NCI-H2171 (cell line): ENCODE measurements around the gene GFRA1.
A peak's percentile ranks its signal among the peaks of the same experiment; 100 is the strongest.
"Not testable (repeated sequence)": the region's sequence is repeated elsewhere in the genome, so short reads cannot be mapped to it uniquely, and the experiment has no call there.

Source experiments
- DNase-seq: peaks from one replicate; lab custom pipeline; 2025; lab: John Stamatoyannopoulos, UW

The GFRA1 gene

DNA sequence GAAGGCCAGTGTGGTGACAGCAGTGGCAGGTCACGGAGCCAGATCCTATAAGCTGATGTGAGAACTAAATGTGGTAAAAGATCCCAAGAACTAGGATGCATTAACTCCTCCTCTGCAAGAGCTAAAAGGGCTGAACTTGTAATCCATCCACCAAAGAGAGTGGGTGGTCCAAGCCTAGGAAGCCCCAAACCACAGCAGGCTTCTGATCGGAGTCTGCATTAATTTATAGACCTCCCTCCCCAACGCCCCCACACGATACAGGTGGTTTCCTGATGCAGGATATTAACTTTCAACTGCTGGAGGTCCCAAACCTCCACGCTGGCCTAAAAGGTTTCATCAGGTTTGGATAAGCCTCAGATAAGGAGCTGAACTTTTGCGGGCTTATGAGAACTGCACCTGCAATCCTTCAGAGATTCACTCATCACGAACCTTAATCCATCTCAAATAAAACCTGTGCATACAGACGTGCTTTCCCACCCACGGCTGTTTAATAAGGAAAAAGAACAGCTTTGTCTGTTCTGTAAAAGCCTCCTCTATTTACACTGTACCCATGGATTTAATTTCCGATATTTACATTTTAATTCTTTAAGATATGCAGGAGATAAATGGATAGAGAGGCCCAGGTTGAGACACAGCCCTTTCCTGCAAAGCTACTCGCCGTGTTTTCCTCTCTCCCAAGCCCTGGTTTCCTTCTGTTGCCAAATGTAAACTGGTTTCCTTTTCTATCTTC lies 74.9 kb downstream of the GFRA1 start:
- DNase-seq: no peak

DNA sequence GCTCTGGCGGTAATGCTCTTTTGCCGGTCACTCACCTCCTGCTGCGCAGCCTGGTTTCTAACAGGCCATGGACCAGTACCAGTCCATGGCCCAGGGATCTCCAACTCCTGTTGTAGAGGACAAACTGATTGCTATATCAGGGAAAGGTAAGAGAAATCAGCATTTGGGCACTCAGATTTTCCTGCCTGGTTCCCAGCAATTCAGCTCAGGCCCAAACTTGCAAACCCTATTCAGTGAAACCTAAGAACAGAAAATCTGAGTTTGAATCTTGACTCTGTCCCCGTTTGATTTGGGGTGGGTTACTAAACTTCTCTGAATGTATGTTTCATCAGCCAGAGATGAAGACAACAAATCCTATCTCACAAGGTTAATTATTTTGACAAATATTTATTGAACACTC lies 77.4 kb downstream of the GFRA1 start:
- no peak for DNase-seq

DNA sequence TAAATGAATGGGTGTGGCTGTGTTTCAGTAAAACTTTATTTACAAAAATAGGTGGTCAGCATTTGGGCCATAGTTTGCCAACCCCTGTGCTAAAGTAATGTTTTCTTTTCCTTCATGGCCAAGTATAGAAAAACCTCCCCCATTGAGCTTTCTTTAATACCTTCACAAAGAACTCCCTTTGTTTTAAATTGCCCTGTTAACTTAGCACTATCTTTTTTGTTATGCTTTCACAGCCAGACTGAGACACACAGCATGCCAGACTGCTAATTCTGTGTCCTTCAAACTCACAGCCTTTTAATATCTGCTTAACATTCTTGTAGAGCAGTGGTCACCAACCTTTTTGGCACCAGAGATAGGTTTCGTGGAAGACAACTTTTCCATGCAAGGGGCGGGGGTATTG lies 78.0 kb downstream of the GFRA1 start:
- DNase-seq: no peak

GRCh38 chr10:116194061-116194460 lies 78.9 kb downstream of the GFRA1 start:
- DNase-seq: no peak

GRCh38 chr10:116190883-116191282 lies 82.1 kb downstream of the GFRA1 start:
- no peak for DNase-seq

- DNase-seq: no peak
These were observed 86.7 kb downstream of the GFRA1 start for GRCh38 chr10:116186273-116186672.

DNA sequence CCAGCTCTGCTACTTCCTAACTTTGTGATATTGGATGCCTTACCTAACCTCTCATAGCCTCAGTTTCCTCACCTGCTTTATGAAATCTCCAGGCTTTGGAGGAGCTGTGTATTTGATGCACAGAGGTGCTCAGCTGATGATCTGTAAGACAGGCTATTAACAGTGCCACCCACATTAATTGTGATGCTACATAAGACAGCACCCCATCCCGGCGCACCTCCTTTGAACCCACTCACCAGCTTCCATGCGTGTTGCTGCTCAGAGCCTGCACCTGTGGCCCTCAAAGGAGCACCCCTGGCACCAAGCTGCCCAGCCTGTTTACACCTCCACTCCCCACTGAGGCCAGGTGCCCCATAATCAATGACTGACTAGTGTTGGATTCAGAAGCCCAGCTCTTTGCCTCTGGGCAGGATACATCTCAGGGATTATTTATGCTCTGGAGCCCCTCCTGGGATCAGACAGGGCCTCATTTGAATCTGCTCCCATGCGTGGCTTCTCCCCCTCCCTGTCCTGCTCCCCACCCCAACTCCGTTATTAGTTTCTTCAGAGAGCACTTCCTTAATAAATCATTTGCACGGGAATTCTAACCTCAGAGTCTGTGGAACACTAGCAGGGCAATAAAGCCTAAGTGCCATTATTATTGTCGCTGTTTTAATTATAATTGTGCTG lies 87.7 kb downstream of the GFRA1 start:
- no peak for DNase-seq

- no peak for DNase-seq
These were observed 88.6 kb downstream of the GFRA1 start for GRCh38 chr10:116184512-116184794.

DNA sequence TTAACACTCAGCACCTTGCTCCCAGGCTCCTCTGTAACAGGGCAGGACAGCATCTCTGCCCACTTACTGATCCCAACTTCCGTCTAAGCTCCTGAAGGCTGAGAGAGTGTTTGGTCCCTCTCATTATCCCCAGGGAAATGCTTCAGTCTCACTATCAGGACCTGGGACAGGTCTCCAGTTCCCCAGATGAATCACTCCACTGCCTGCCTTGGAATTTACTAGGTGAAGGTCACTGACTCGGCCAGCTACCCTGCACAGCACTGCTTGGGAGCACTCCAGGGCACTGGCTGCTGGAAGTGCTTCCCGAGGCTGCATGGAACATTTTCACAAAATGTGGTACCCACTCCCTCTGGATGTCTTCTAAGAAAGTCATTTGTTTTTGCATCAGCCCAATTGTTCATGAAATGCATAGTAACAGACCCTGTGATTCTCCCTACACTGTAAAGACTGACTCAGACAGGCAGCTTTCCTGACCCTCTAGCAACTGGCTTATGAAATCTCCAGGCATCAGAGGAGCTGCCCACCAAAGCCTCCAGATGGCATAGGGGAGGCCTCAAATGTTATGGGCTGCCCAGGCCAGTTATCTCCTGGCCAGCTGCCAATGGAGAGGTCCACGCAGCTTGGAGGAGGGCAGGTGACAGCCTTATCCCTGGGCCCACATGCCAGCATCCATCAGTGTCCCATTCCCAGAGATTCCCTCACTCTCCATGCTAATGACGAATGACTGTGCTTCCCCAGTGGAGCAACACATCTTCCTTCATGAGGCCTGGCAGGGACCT lies 89.1 kb downstream of the GFRA1 start:
- no peak for DNase-seq

DNA sequence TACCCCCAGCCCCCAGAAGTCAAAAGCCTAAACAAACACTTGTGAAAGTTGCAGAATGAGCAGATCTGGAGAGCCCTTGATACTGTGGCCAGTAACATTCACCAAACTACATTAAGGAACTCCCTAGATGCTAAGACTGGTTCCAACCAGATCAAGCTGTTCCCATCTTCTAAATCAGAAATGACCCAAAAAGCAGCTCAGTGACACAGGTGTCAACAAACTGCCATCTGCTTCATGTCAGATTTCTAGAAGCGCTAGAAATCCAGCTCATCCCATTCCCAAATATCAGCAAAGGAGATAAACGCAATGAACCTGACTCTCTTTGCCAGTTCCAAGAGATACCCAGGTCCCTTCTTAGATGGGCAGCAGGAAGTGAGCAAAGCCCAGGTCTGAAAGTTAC lies 90.6 kb downstream of the GFRA1 start:
- DNase-seq: no peak

DNA sequence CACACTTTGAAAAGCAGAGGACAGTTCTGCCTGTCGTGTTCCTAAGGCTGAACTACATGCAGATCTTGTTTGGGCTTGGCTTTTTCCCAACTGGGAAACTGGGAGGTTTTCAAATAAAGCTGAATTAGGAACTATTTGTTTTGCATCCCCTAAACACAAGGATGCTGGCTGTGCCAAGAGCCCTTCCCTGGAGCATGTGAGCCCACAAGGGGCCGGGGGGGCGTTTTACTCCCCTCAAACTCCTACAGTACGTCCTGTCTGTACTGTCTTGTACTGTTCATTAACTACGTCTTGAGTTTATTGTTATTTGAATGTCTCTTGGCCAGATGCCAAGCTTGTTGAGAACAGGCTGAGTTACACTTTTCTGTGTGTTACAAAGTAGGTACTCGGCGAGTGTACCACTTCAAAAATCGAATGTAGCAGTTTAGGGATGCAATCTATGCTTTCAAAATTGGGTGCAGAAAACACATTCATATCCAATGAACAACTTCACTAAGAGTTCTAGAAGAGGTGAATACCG lies 94.9 kb downstream of the GFRA1 start:
- no peak for DNase-seq

DNA sequence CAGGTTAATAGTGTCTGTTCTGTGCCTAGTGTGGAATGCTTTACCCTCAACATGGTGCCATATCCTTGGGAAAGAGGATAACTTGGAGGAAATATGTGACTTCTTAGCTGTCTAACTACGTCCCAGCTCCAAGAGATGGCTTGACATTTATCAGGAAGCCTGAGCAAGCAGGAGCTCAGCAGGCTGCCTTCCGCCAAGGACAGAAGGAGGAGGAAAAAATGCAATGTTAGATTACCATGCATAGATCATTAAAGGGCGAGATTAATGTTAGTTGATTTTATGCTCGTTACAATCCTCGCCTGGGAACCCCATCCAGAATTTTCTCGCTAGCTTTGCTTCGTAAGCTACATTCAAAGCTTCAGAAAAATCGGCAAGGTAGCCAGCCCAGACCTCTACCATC lies 97.8 kb downstream of the GFRA1 start:
- no peak for DNase-seq

DNA sequence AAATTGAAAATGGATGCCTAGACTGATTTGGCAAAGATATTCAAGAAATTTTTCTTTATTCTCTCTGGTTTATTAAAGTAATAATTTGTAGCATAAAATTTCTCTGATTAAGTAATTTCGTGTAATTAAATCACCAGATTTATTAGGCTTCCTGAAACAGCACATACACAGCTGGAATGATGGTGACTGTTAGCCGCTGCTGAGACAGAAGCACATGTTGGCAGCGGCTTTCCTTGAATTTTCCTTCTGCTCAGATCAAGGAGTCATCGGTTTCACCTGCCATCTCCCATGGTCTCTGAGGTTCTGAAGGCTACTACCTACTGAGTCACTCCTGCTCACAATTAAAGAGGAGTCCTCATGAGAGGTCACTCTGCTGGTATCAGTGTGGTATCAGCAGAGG lies 101.5 kb downstream of the GFRA1 start:
- DNase-seq: no peak

DNA sequence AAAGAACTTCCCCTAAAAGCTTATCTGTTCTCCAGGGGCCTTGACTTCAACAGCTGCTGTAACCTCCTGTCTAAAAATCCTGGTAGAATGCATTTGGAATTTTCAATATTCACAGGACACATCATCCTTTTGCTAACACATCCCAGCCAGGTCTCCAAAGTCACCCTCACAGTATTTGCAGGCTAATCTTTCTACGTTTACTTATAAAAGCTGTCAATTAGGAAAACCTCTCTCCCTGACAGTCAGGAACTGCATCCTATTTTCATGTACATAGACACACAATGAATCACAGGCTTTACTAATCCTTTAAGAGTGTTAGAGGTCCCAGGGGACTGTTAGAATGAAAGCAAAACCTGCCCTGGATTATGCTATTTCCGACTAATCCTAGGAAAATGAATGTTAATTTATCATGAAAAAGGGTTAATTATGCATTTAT lies 102.2 kb downstream of the GFRA1 start:
- peak; percentile 29 for DNase-seq

DNA sequence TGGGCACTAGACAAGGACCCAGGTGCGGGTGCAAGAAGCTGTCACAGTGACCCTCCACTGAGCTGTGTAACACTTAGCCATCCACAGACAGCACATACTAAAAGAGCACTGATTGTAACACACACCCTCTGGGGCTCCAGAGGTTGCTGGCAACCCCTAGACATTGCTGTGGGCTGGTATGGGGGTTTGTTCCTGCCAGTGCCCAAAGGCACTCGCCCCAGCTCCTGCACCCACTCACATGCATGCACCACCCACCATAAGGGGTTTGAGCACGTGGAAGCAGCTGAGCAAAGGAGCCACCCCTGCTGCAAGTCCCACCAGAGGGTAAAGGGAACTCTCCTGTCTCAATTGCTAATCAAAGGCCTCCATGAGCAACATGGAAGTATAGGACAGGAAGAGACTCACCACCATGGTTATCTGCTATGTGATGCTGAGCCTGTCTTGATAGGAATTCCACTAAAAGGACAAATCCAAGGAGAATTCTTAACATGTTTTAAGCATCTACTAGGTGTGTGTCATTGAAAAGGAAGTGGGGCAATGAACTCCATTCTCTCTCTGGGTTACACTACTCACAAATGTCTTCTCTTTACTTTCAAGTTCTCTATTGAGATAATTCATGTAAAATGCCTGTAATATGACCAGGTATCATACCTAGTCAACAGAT lies 103.1 kb downstream of the GFRA1 start:
- no peak for DNase-seq

DNA sequence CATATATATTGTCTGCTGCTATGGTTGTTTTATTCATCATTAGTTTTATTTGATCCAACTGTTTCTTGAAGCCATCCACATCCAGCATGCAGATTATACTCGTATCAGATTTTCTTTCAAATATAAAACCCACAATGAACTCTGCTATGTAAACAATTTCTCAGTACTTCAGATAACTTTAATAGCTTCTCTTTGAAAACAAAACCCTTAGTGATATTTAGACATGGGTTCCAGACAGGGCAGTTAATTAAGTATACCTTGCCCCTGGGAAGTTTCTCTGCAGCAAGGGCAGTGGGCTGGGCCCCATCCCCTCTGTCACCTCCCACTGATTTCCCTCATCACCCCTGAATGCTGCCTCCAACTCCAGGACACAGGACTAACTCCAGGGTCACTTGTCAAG lies 104.3 kb downstream of the GFRA1 start:
- DNase-seq: no peak

GRCh38 chr10:116168329-116168728 lies 104.7 kb downstream of the GFRA1 start:
- DNase-seq: no peak

GRCh38 chr10:116165941-116166340 lies 107.1 kb downstream of the GFRA1 start:
- not testable (repeated sequence) for DNase-seq

- DNase-seq: no peak
These were observed 108.7 kb downstream of the GFRA1 start for GRCh38 chr10:116164291-116164690.

DNA sequence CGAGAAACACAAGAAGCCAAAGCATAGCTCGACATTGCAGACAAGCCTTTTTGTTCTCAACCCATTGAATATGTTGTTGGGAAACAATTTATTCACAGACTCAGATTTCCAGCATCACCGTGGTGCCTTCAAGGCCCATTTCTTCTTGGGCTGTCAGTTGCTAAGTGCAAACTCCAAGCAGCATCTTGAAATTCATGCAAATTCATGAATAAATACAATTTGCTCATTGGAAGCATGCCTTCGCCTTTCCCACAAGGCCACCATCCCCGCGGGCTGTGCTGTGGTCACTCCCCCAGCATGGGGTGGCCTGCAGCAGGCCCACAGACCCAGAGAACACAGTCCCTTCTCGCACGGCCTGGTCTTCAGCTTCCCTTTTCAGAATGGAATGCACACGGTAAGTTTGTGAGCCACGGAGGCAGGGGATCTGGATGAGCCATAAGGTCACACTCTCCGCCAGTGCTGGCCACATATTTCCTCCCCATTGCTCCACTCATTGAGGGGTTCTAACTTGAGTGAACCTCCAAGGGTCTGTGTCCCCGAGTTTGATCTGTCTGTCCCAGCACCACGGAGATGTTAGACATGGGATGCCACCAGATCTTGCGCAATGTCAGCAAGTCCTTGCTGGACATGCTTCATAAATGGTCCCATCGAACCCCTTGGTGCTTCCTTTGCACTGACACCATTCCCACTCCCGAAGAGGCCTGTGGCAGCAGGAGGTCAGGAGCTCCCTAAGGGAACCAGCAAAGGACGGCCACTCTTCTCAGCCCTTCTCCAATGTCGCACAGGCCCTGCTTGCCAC lies 109.5 kb downstream of the GFRA1 start:
- DNase-seq: no peak

GRCh38 chr10:116162851-116163250 lies 110.2 kb downstream of the GFRA1 start:
- no peak for DNase-seq

- DNase-seq: no peak
These were observed 112.7 kb downstream of the GFRA1 start for GRCh38 chr10:116160271-116160670.
